Brain microvascular endothelial cell (primary cell): ENCODE measurements around the gene SLCO4A1.

Experiments
- DNase-seq: peaks from one replicate; pipeline ENCODE4 v3.0.0-alpha.2; 2020
- H3K27ac ChIP-seq: fragments of 250-450 bp; sonication (Bioruptor Pico); 2 replicates; pipeline ENCODE4 v1.5.1; 2020; ENCODE audit warnings: mild to moderate bottlenecking, moderate library complexity
- H3K27me3 ChIP-seq: fragments of 250-450 bp; sonication (Bioruptor Pico); replicated peaks from 2 replicates; pipeline ENCODE4 v1.5.1; 2020; ENCODE audit warnings: mild to moderate bottlenecking
- H3K36me3 ChIP-seq: fragments of 250-450 bp; sonication (Bioruptor Pico); replicated peaks from 2 replicates; pipeline ENCODE4 v1.5.1; 2020; ENCODE audit warnings: mild to moderate bottlenecking
- H3K4me3 ChIP-seq: 2 replicates; pipeline ENCODE4 v1.5.1; 2011; ENCODE audit warnings: low read depth, mild to moderate bottlenecking, control low read depth, low read length, moderate library complexity
- CTCF ChIP-seq: IDR thresholded peaks from 2 replicates; pipeline ENCODE4 v1.5.1; 2011; ENCODE audit warnings: low read depth, mild to moderate bottlenecking, moderate library complexity, low read length, control low read depth, inconsistent platforms; ENCODE audit errors: missing control alignments
- in situ Hi-C: cut with HindIII; loops from 2 replicates; pipeline ENCODE4 v1.10.0; 2017; ENCODE audit warnings: low sequenced_read_pairs, low pct_ligation_motif_present

Gene SLCO4A1

GRCh38 chr20:62601172-62601571 lies 41.1 kb upstream of the SLCO4A1 start:
- peaks cover 8% of the 10 kb centered on the region for H3K27me3 ChIP-seq
- H3K4me3 ChIP-seq, result no peak overlapping the region
- no peak overlapping the region for H3K27ac ChIP-seq
- in situ Hi-C loops, result no loop called here
- no peaks in the 10 kb centered on the region for H3K36me3 ChIP-seq
- TF ChIP-seq CTCF, result no peak
- no peak for DNase-seq

- in situ Hi-C loops, result no loop called here
- no peak for TF ChIP-seq CTCF
- peaks cover 12% of the 10 kb centered on the region for H3K27me3 ChIP-seq
- DNase-seq, result no peak
- H3K27ac ChIP-seq, result no peak overlapping the region
- H3K36me3 ChIP-seq, result no peaks in the 10 kb centered on the region
- no peak overlapping the region for H3K4me3 ChIP-seq
Observed at GRCh38 chr20:62601714-62602113, 40.6 kb upstream of the SLCO4A1 start.

- Histone ChIP-seq H3K36me3 (no peaks in the 10 kb centered on the region), H3K27me3 (peaks cover 12% of the 10 kb centered on the region), H3K27ac (no peak overlapping the region), H3K4me3 (no peak overlapping the region)
- in situ Hi-C loops, result no loop called here
- no peak for TF ChIP-seq CTCF
- DNase-seq, result no peak
Observed at GRCh38 chr20:62602550-62602949, 39.8 kb upstream of the SLCO4A1 start.

GRCh38 chr20:62603021-62603906 lies 39.0 kb upstream of the SLCO4A1 start:
- Histone ChIP-seq H3K27ac (no peak overlapping the region), H3K27me3 (peaks cover 12% of the 10 kb centered on the region), H3K4me3 (no peak overlapping the region), H3K36me3 (no peaks in the 10 kb centered on the region)
- TF ChIP-seq CTCF, result no peak
- DNase-seq, result no peak
- in situ Hi-C loops, result no loop called here

- H3K4me3 ChIP-seq, result no peak overlapping the region
- H3K27me3 ChIP-seq, result peaks cover 12% of the 10 kb centered on the region
- in situ Hi-C loops, result no loop called here
- no peak for DNase-seq
- TF ChIP-seq CTCF, result no peak
- H3K36me3 ChIP-seq, result no peaks in the 10 kb centered on the region
- no peak overlapping the region for H3K27ac ChIP-seq
Observed at GRCh38 chr20:62603907-62604785, 38.2 kb upstream of the SLCO4A1 start.
